Occipital lobe (tissue), 2 donors: ENCODE data around the gene FAM153A. TPM values are rescaled to one million over a fixed set of nuclear protein-coding genes. Genes with fewer than 3 reads are reported as not detected.
"Not testable (repeated sequence)": the region's sequence is repeated elsewhere in the genome, so short reads cannot be mapped to it uniquely, and the experiment has no call there.

Experiments
- DNase-seq: peaks from one replicate; lab custom pipeline; 2025; lab: John Stamatoyannopoulos, UW
- total RNA-seq: library from RNA; depleted of rRNA; stranded (reverse); fragments of >200 nt; gene quantifications from one replicate; pipeline ENCODE4 v1.2.3, GENCODE V29; 2014

Gene FAM153A
- total RNA-seq, result 2.8 TPM

GRCh38 chr5:177782792-177783633, at the start of gene FAM153A:
TSS of gene FAM153A (minus strand) at chr5:177782899.
- not testable (repeated sequence) for DNase-seq

DNA sequence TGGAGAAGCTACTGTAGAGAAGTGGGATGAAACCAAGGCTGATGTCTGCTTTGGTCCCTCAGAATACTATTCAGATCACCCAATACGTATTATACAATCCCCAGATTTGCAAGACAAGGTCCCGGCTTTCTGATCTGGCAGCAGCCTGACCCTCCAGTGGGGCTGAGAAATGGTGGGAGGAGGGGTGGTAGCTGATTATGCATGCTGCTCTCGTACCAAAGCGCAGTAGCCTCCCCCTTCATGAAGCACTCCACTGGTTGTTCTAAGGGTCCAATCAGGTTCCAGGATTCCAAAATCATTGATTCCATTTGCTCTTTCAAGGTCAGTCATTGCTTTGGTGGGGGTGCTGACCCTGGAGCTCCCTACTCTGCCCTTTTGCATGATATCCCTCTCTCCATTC, 49.6 kb upstream of the FAM153A start:
- not testable (repeated sequence) for DNase-seq

GRCh38 chr5:177826073-177826472, 43.4 kb upstream of the FAM153A start:
- not testable (repeated sequence) for DNase-seq

DNA sequence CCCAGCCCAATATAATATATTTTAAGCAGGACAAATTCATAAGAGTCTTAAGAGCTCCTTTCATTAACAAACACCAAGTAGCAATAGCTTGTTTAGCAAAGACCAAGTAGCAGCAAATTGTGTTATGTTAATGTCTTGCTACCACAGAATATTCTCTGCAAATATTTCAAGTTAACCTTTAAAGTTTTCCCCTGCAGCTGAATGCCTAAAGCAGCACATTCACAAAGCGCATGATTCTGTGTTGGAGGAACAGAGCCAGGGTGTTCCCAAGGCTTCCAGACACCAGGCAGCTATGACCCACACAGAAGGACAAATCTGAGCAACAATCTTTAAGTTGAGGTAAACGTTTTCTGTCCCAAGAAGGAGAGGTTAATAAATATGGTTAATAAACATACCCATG, 42.1 kb upstream of the FAM153A start:
- DNase-seq, result not testable (repeated sequence)

DNA sequence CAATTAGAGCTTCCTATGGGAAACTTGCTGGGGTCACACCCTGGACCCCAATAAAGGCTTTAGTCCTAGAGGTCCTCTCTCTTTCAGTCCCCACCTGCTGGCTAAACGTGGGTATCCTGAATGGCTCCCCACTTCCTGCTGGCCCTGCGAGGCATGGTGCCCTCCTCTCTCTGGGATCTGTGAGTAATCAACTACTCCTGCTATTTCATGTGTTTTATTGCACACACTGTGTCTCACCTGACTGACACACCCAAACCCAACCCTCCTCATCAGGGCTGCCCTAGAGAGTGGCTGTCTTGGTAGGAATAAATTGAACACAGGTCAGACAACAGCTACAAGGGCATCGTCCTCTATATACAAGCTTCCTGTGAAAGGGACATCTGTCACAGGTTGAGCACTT, 39.8 kb upstream of the FAM153A start:
- not testable (repeated sequence) for DNase-seq

DNA sequence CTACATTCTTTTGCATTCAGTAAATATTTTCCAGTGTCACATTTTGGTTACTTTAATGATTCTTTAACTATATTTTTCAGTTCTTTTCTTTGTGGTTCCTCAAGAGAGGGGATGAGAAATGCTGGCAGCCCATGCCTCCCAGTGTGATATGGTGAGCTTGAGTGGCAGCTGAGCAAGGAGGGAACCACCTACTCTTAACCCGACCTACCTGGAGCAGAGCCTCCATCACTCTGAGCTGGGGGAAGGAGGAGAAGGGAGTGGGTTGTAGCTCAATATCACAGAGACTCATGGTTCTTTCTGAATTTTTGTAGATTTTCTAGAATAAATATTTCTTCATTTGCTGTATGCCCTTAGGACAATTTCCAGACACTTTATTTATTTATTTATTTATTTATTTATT, 37.0 kb upstream of the FAM153A start:
- not testable (repeated sequence) for DNase-seq

GRCh38 chr5:177812814-177813425, 30.2 kb upstream of the FAM153A start:
- DNase-seq, result not testable (repeated sequence)

DNA sequence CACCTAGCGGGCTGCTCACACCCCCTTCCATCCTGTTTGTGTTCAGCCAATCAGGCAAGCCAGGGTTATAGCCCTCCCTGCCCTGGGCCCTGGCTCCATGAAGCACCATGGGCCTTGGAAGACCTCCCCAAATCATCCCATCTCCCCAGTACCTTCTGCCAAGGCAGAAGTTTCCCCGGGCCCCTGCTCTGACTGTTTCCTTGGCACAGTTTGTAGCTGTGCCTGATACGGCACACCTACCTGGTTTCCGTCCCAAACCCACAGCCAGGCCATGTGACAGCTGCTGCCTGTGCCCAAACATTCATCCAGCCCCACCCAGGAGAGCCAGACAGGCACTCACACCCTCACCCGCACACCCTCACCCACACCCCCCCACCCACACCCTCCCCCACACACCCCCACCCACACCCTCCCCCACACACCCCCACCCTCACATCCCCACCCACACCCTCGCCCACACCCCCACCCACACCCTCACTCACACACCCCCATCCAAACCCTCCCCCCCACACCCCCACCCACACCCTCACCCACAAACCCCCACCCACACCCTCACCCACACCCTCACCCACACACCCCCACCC, 29.6 kb upstream of the FAM153A start:
- not testable (repeated sequence) for DNase-seq

- DNase-seq, result not testable (repeated sequence)
Observed at GRCh38 chr5:177809209-177809913, 26.7 kb upstream of the FAM153A start.

- not testable (repeated sequence) for DNase-seq
Observed at GRCh38 chr5:177808420-177808819, 25.7 kb upstream of the FAM153A start.

- DNase-seq, result not testable (repeated sequence)
Observed at GRCh38 chr5:177807265-177807664, 24.6 kb upstream of the FAM153A start.

DNA sequence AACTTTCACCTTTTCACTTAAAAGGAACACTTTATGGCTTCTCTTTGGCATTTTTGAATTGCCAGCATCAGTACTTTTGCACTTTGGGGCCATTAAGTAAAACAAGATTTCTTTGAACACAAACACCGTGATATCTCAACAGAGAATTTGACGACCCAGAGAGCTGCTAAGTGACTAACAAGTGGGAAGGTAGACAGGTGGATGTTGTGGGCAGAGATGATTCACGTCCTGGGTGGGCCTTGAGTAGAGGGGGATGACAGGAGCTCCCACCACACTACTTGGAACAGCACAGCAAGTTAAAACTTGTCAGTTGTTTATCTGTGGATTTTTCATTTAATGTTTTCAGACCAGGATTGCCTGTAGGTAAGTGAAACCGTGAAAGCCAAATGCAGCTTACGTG, 18.7 kb upstream of the FAM153A start:
- not testable (repeated sequence) for DNase-seq

DNA sequence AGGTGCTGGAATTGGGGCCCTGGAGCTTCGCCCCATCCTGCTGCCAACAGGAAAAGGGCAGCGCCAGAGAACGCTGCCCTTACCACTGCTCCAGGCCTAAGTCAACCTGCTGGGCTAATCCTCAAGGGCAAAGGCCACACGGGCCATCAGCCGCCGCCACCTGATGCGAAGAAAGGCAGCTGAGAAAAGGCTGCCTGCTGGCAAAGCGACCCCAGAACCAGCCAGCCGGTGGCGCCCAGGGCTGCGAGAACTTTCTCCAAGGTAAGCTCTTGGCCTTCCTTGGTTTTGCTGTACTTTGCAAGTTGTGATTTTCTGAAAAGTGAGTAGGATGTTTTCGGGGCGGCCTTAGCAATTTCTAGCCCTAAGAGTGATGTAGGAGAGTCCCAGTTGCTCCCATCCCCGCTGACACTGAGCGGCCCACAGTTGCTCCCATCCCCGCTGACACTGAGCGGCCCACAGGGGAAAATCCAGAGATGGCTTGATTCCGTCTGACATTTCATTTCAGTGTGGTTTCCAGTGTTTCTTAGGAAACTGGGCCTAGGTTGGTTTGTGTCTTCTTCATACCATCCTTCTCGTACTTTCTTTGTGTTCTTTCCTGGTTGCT, 15.6 kb upstream of the FAM153A start:
- not testable (repeated sequence) for DNase-seq

DNA sequence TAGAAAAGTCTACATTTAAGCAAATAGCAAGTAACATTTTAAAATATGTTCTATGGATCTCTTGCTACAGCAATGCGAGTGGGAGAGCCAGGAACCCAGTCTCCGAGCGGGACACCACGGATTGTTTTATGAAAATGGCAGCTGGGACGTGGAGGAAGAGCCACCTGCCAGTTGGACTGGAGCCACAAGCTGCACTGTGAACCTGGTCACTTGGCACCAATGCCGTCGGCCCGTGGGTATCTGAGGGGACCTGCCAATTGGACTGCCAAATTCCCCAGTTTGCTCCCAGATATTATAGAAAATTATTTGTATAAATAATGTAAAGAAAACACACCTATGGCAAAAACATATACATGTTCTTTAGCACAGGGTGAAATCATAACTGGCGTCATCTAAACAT, 10.6 kb upstream of the FAM153A start:
- not testable (repeated sequence) for DNase-seq

- DNase-seq, result not testable (repeated sequence)
Observed at GRCh38 chr5:177791649-177792048, 8.9 kb upstream of the FAM153A start.

GRCh38 chr5:177782169-177782568, 530 bp downstream of the FAM153A start:
- not testable (repeated sequence) for DNase-seq

DNA sequence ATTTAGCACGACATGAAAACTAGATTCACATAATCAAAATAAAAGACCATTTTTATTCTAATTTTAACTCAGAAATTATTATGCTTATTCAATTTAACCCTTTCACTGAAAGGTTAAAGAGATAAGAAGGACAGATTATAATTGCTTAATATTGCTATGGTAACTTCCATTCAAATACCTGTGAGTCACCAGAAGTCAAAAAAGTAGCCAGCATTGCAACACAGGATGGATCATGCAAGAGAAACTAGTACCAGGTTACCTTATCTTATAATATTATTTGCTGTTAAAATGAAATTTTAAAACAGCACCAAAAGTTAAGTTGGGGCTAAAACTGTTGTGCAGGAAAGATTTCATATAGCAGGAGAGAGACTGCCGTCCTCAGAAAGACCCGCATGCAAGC, 11.5 kb downstream of the FAM153A start:
- not testable (repeated sequence) for DNase-seq

- DNase-seq, result not testable (repeated sequence)
Observed at GRCh38 chr5:177770646-177771045, 12.1 kb downstream of the FAM153A start.

DNA sequence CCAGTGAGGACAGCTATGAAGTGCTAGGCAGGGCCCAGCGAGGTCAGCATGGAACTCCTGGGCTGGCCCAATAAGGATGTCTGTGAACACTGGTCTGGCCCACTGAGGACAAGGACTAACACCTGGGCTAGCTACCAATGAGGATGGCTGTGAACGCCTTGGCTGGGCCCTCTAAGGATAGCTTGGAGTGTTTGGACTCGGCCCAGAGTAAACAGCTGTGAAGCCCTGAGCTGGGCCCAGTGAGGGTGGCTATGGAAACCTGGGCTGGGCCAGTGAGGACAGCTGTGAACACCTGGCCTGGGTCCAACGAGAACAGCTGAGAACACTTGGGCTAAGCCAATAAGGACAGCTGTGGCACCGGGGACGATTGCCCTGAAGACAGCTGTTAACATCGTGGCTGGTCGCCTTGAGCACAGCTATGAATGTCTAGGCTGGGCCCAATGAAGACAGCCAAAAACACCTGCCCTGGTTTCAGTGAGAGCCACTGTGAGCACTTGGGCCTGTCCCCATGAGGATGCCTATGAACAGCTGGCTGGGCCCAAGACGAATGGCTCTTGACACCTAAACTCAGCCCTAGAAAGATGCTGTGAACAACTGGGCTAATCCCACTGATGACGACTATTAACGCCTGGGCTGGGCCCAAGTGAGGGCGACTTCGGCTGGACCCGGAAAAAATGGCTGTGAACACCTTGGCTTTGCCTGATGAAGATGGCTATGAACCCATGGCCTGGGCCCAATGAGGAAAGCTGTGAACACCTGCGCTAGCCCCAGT, 18.8 kb downstream of the FAM153A start:
- not testable (repeated sequence) for DNase-seq

GRCh38 chr5:177760954-177761353, 21.7 kb downstream of the FAM153A start:
- not testable (repeated sequence) for DNase-seq
